Heart left ventricle (tissue), 13 donors: Measurements from ENCODE around the gene CCL4.

Experiments used
- POLR2A ChIP-seq, 2 donors: fragments of 450-650 bp; IDR thresholded peaks; one replicate each; pipeline ENCODE4 v1.6.1; 2017; ENCODE audit warnings: antibody characterized with exemption in 2 of 2, mild to moderate bottlenecking in 2 of 2, moderate library complexity in 2 of 2
- TF ChIP-seq, protein P1 (sequence below), 12 donors: fragments of 200-600 bp; sonication (generic) in 4 of 12; IDR thresholded peaks; one replicate each; pipeline versions ENCODE4 v1.5.0 to v1.8.0; 2018 to 2022; ENCODE audit warnings: antibody characterized with exemption in 12 of 12, mild to moderate bottlenecking in 5 of 12
- donor health status: ischemic (EF 13 %, LVEDD 7.1; RV severe dilation, severe dysfunction).
- donor health status: DM: no; HTN: yes; CAD: no.
- donor health status: DM: no; HTN: no; CAD: no.
- donor health status: ischemic (EF 25% LVEDD 6.9; RV normal size, moderate dysfunction).
- donor health status: ischemic (EF 25% LVEDD 5.7; RV mildly dilated, moderate dysfunction).
- donor health status: ischemic (EF 35%, LVEDD 5.7; RV mildly dilated, moderate dysfunction).
- donor health status: nonischemic (EF 11% LVEDD 7.7; RV severe dilation, severe dysfunction).
- donor health status: DM: yes; HTN: yes; CAD: no.
- donor health status: PGD.
- donor health status: ischemic (EF 29% LVEDD 5.4; RV normal size, mild dysfunction).
- donor health status: nonischemic (EF 23%, LVEDD 6.1; RV moderate dilation, normal function).

GRCh38 chr17:36136439-36136838, 32.8 kb downstream of the CCL4 start:
- TF ChIP-seq, protein P1, sequence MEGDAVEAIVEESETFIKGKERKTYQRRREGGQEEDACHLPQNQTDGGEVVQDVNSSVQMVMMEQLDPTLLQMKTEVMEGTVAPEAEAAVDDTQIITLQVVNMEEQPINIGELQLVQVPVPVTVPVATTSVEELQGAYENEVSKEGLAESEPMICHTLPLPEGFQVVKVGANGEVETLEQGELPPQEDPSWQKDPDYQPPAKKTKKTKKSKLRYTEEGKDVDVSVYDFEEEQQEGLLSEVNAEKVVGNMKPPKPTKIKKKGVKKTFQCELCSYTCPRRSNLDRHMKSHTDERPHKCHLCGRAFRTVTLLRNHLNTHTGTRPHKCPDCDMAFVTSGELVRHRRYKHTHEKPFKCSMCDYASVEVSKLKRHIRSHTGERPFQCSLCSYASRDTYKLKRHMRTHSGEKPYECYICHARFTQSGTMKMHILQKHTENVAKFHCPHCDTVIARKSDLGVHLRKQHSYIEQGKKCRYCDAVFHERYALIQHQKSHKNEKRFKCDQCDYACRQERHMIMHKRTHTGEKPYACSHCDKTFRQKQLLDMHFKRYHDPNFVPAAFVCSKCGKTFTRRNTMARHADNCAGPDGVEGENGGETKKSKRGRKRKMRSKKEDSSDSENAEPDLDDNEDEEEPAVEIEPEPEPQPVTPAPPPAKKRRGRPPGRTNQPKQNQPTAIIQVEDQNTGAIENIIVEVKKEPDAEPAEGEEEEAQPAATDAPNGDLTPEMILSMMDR (IDR thresholded peaks at IDR 0.05) = no peak
- no peak for TF ChIP-seq POLR2A (IDR thresholded peaks at IDR 0.05)
